Activated B cell treated with CpG ODN at 0.5 μM for 24 hours (primary cell): ENCODE measurements around the gene SLPI. TPM values are rescaled to one million over a fixed set of nuclear protein-coding genes. Genes with fewer than 3 reads are reported as not detected.

Experiments used
- ATAC-seq: fragments of 200-7000 bp; cut with Tn5 transposase; one replicate; pipeline ENCODE4 v1.10.0; 2021; ENCODE audit warnings: low read depth, mild to moderate bottlenecking, moderate library complexity
- CTCF ChIA-PET: fragments of 350-600 bp; sonication (Branson Sonifier 250); formaldehyde crosslinking; loops from one replicate; lab custom pipeline; 2021; ENCODE audit warnings: antibody characterized with exemption; lab: Charles Lee
- POLR2A ChIA-PET: fragments of 350-600 bp; sonication (Branson Sonifier 250); formaldehyde crosslinking; loops from one replicate; lab custom pipeline; 2021; ENCODE audit warnings: antibody characterized with exemption; lab: Charles Lee
- DNase-seq: peaks from one replicate; pipeline ENCODE4 v3.0.0; 2022
- H3K27ac Mint-ChIP-seq: one replicate; pipeline ENCODE4 v1.8.0; 2020; ENCODE audit warnings: mixed read lengths
- H3K27me3 Mint-ChIP-seq: one replicate; pipeline ENCODE4 v1.8.0; 2021; ENCODE audit warnings: mixed read lengths
- H3K36me3 Mint-ChIP-seq: one replicate; pipeline ENCODE4 v1.8.0; 2021; ENCODE audit warnings: low read depth, mixed read lengths
- H3K4me1 Mint-ChIP-seq: one replicate; pipeline ENCODE4 v1.8.0; 2021; ENCODE audit warnings: mixed read lengths
- H3K4me3 Mint-ChIP-seq: one replicate; pipeline ENCODE4 v1.8.0; 2020; ENCODE audit warnings: mild to moderate bottlenecking, mixed read lengths
- H3K9me3 Mint-ChIP-seq: one replicate; pipeline ENCODE4 v1.8.0; 2020; ENCODE audit warnings: mixed read lengths
- CTCF ChIP-seq: fragments of 200-600 bp; IDR thresholded peaks from one replicate; pipeline ENCODE4 v1.8.0; 2022; ENCODE audit warnings: antibody characterized with exemption, mild to moderate bottlenecking
- intact Hi-C: fragments of 100-400 bp; cut with micrococcal nuclease; formaldehyde crosslinking; loops from one replicate; pipeline ENCODE4 v1.15.1; 2024
- total RNA-seq: library from RNA; stranded (reverse); gene quantifications from 2 replicates; pipeline ENCODE4 v1.2.3, GENCODE V29; 2022

SLPI gene
- total RNA-seq, 1 donor from 2014 or later = not detected

- H3K4me1 Mint-ChIP-seq = no peaks in the 10 kb centered on the region
- H3K9me3 Mint-ChIP-seq = no peaks in the 10 kb centered on the region
- DNase-seq (no peak), ATAC-seq (no peak)
- H3K27ac Mint-ChIP-seq = no peak overlapping the region
- ChIA-PET POLR2A (no interaction called here), CTCF (no interaction called here)
- no peak for TF ChIP-seq CTCF
- intact Hi-C loops = no loop called here
- H3K36me3 Mint-ChIP-seq = no peaks in the 10 kb centered on the region
- H3K4me3 Mint-ChIP-seq = no peak overlapping the region
- H3K27me3 Mint-ChIP-seq = peaks cover 39% of the 10 kb centered on the region
These were observed 25.6 kb upstream of the SLPI start for GRCh38 chr20:45279992-45280391.

GRCh38 chr20:45275338-45275737 lies 21.0 kb upstream of the SLPI start:
- POLR2A ChIA-PET = no interaction called here
- intact Hi-C loops = no loop called here
- CTCF ChIA-PET = no interaction called here
- no peak overlapping the region for H3K27ac Mint-ChIP-seq
- no peak overlapping the region for H3K4me3 Mint-ChIP-seq
- no peak for ATAC-seq
- H3K4me1 Mint-ChIP-seq = no peaks in the 10 kb centered on the region
- no peaks in the 10 kb centered on the region for H3K9me3 Mint-ChIP-seq
- no peak for DNase-seq
- peaks cover 42% of the 10 kb centered on the region for H3K27me3 Mint-ChIP-seq
- TF ChIP-seq CTCF = no peak
- no peaks in the 10 kb centered on the region for H3K36me3 Mint-ChIP-seq

- no peak for ATAC-seq
- intact Hi-C loops = no loop called here
- no peak for DNase-seq
- Mint-ChIP-seq H3K27ac (no peak overlapping the region), H3K9me3 (no peaks in the 10 kb centered on the region), H3K4me1 (no peaks in the 10 kb centered on the region), H3K4me3 (no peak overlapping the region), H3K27me3 (peaks cover 36% of the 10 kb centered on the region), H3K36me3 (no peaks in the 10 kb centered on the region)
- ChIA-PET POLR2A (no interaction called here), CTCF (no interaction called here)
- no peak for TF ChIP-seq CTCF
These were observed 15.4 kb upstream of the SLPI start for GRCh38 chr20:45269754-45270270.

GRCh38 chr20:45269056-45269455 lies 14.7 kb upstream of the SLPI start:
- intact Hi-C loops = no loop called here
- Mint-ChIP-seq H3K27ac (no peak overlapping the region), H3K4me1 (no peaks in the 10 kb centered on the region), H3K27me3 (peaks cover 38% of the 10 kb centered on the region), H3K36me3 (no peaks in the 10 kb centered on the region), H3K9me3 (no peaks in the 10 kb centered on the region), H3K4me3 (no peak overlapping the region)
- CTCF ChIA-PET = no interaction called here
- ATAC-seq = no peak
- POLR2A ChIA-PET = no interaction called here
- DNase-seq = no peak
- no peak for TF ChIP-seq CTCF

GRCh38 chr20:45268531-45268930 lies 14.2 kb upstream of the SLPI start:
- H3K9me3 Mint-ChIP-seq = no peaks in the 10 kb centered on the region
- DNase-seq (no peak), ATAC-seq (no peak)
- POLR2A ChIA-PET = no interaction called here
- no peak overlapping the region for H3K27ac Mint-ChIP-seq
- intact Hi-C loops = no loop called here
- H3K27me3 Mint-ChIP-seq = peaks cover 39% of the 10 kb centered on the region
- no peaks in the 10 kb centered on the region for H3K4me1 Mint-ChIP-seq
- H3K4me3 Mint-ChIP-seq = no peak overlapping the region
- no peak for TF ChIP-seq CTCF
- no peaks in the 10 kb centered on the region for H3K36me3 Mint-ChIP-seq
- CTCF ChIA-PET = no interaction called here
